HEK293T (cell line): ENCODE results near the gene AKIRIN2.

Source experiments
- CTBP1 ChIP-seq: fragments of 450-650 bp; IDR thresholded peaks from 2 replicates; pipeline ENCODE4 v1.6.1; 2016; ENCODE audit warnings: borderline replicate concordance
- ELF4 ChIP-seq: fragments of 450-650 bp; IDR thresholded peaks from 2 replicates; pipeline ENCODE4 v1.6.1; 2017; ENCODE audit warnings: antibody characterized with exemption
- FOXK2 ChIP-seq: fragments of 450-650 bp; IDR thresholded peaks from 2 replicates; pipeline ENCODE4 v1.6.1; 2016; ENCODE audit warnings: mild to moderate bottlenecking
- LEF1 ChIP-seq: fragments of 450-650 bp; IDR thresholded peaks from 2 replicates; pipeline ENCODE4 v1.6.1; 2017; ENCODE audit warnings: mild to moderate bottlenecking, borderline replicate concordance
- SUZ12 ChIP-seq: fragments of 450-650 bp; IDR thresholded peaks from 2 replicates; pipeline ENCODE4 v1.6.1; 2016; ENCODE audit warnings: mild to moderate bottlenecking

DNA sequence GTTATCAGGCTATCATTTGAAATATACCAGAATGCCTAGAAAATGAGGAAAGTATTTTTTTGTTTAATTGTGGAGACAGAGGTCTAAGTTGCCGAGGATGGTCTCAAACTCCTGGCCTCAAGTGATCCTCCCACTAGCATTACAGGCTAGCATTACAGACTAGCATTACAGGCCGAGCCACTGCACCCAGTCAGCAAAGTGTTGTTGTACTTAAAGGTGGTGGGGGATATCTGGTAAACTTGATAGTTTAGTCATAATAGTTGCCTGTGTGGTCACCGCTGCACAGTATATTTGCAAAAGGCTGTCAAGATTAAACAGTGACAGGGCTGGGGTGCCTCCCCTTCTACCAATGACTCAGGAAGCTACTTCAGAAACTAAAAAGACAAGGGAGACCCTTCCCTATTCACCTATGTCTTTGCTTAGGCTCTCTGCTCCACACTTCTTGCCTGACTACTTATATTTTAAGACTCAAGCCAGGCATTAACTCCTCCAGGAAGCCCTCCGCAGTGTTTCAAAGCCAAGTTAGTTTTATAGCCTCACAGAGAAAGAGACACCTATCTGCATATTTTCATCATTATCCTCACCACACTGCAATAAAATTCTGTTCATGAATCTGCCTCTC lies 3.1 kb upstream of the AKIRIN2 start:
- TF ChIP-seq CTBP1 = no peak
- no peak for TF ChIP-seq ELF4
- no peak for TF ChIP-seq SUZ12
- no peak for TF ChIP-seq FOXK2
- TF ChIP-seq LEF1 = no peak
